Neural progenitor cell (in vitro differentiated cells): ENCODE data around the gene MGAT4A. TPM values are rescaled to one million over a fixed set of nuclear protein-coding genes. Genes with fewer than 3 reads are reported as not detected.

ENCODE experiments used
- DNase-seq: peaks from one replicate; pipeline ENCODE4 v3.0.0-alpha.2; 2016; ENCODE audit warnings: low spot score
- H2AFZ ChIP-seq: fragments of 200-600 bp; sonication (generic); replicated peaks from 2 replicates; pipeline ENCODE4 v1.6.1; 2016; ENCODE audit warnings: antibody characterized with exemption
- H3F3A ChIP-seq: fragments of 200-600 bp; sonication (generic); 2 replicates; pipeline ENCODE4 v1.6.1; 2016; ENCODE audit warnings: antibody characterized with exemption, low read depth
- H3K27ac ChIP-seq: fragments of 200-600 bp; sonication (generic); 2 replicates; pipeline ENCODE4 v1.5.1; 2016; ENCODE audit warnings: mild to moderate bottlenecking
- H3K27me3 ChIP-seq: fragments of 200-600 bp; sonication (generic); 2 replicates; pipeline ENCODE4 v1.6.1; 2016; ENCODE audit warnings: mild to moderate bottlenecking, moderate library complexity
- H3K36me3 ChIP-seq: fragments of 200-600 bp; sonication (generic); 2 replicates; pipeline ENCODE4 v1.5.1; 2016
- H3K4me1 ChIP-seq: fragments of 200-600 bp; sonication (generic); 2 replicates; pipeline ENCODE4 v1.6.1; 2016; ENCODE audit warnings: mixed run types
- H3K4me2 ChIP-seq: fragments of 200-600 bp; sonication (generic); 2 replicates; pipeline ENCODE4 v1.6.1; 2016
- H3K4me3 ChIP-seq: fragments of 200-600 bp; sonication (generic); 2 replicates; pipeline ENCODE4 v1.5.1; 2016
- H3K79me2 ChIP-seq: fragments of 200-600 bp; sonication (generic); 2 replicates; pipeline ENCODE4 v1.6.1; 2016; ENCODE audit warnings: low read depth
- H3K9ac ChIP-seq: fragments of 200-600 bp; sonication (generic); 2 replicates; pipeline ENCODE4 v1.6.1; 2016
- H3K9me3 ChIP-seq: fragments of 200-600 bp; sonication (generic); 2 replicates; pipeline ENCODE4 v1.5.1; 2016; ENCODE audit warnings: low read depth
- H4K20me1 ChIP-seq: fragments of 200-600 bp; sonication (generic); 2 replicates; pipeline ENCODE4 v1.6.1; 2016; ENCODE audit warnings: low read depth
- H3K27ac Mint-ChIP-seq: 3 replicates; pipeline ENCODE4 v1.8.0; 2021; ENCODE audit warnings: mixed read lengths
- H3K27me3 Mint-ChIP-seq: 2 replicates; pipeline ENCODE4 v1.8.0; 2022; ENCODE audit warnings: low read depth, mild to moderate bottlenecking, inconsistent platforms, moderate library complexity, mixed read lengths; ENCODE audit not compliant: insufficient read depth
- H3K36me3 Mint-ChIP-seq: 3 replicates; pipeline ENCODE4 v1.8.0; 2021; ENCODE audit warnings: mixed read lengths
- H3K4me1 Mint-ChIP-seq: 3 replicates; pipeline ENCODE4 v1.8.0; 2021; ENCODE audit warnings: mixed read lengths
- H3K4me3 Mint-ChIP-seq: 3 replicates; pipeline ENCODE4 v1.8.0; 2021; ENCODE audit warnings: mild to moderate bottlenecking, moderate library complexity, mixed read lengths
- H3K9me3 Mint-ChIP-seq: 3 replicates; pipeline ENCODE4 v1.8.0; 2020; ENCODE audit warnings: mixed read lengths
- CTCF ChIP-seq: fragments of 200-600 bp; sonication (generic); IDR thresholded peaks from 2 replicates; pipeline ENCODE4 v1.5.1; 2017; ENCODE audit warnings: antibody characterized with exemption, mild to moderate bottlenecking
- EZH2 ChIP-seq: fragments of 200-600 bp; sonication (generic); IDR thresholded peaks from 2 replicates; pipeline ENCODE4 v1.6.1; 2017; ENCODE audit warnings: antibody characterized with exemption, mild to moderate bottlenecking, moderate library complexity
- EZH2phosphoT487 ChIP-seq: fragments of 200-600 bp; sonication (generic); IDR thresholded peaks from 2 replicates; pipeline ENCODE4 v1.6.1; 2017; ENCODE audit warnings: antibody characterized with exemption
- total RNA-seq: library from RNA; depleted of rRNA; stranded (reverse); fragments of >200 nt; gene quantifications from 2 replicates; pipeline ENCODE4 v1.2.3, GENCODE V29; 2015; ENCODE audit warnings: low replicate concordance

Gene MGAT4A
- total RNA-seq, 1 donor from 2014 or later, result 8.0 TPM

DNA sequence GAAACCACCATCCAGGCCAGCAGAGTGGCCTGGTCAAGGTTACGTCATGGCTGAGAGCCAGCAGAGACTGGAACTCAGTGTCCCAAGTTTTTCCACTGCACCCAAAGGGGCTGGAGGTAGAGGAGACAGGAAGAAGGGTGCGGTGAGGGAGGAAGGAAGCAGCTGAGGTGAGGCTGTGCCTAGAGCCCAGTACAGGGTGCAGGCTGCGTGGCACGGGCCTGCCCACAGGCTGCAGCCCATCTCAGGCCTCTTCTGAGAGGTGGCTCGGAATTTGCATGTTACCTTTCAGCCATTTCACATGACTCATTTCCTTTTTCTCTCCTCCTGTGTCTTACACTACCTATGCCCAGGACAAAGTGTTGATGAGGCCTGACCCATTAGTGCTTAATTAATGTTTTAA lies 13.7 kb upstream of the MGAT4A start:
- H3K4me3 Mint-ChIP-seq, result no peak overlapping the region
- Histone ChIP-seq H3F3A (no peaks in the 10 kb centered on the region), H3K79me2 (no peaks in the 10 kb centered on the region), H4K20me1 (no peaks in the 10 kb centered on the region), H2AFZ (no peak overlapping the region), H3K27me3 (no peaks in the 10 kb centered on the region), H3K9me3 (no peaks in the 10 kb centered on the region), H3K36me3 (no peaks in the 10 kb centered on the region), H3K9ac (no peak overlapping the region), H3K4me3 (no peak overlapping the region), H3K27ac (no peak overlapping the region), H3K4me2 (no peak overlapping the region), H3K4me1 (peaks cover 5% of the 10 kb centered on the region)
- H3K9me3 Mint-ChIP-seq, result no peaks in the 10 kb centered on the region
- H3K4me1 Mint-ChIP-seq, result peaks cover 8% of the 10 kb centered on the region
- H3K27ac Mint-ChIP-seq, result no peak overlapping the region
- no peaks in the 10 kb centered on the region for H3K36me3 Mint-ChIP-seq
- TF ChIP-seq CTCF, result no peak
- TF ChIP-seq EZH2phosphoT487, result no peak
- no peak for TF ChIP-seq EZH2
- peaks cover 11% of the 10 kb centered on the region for H3K27me3 Mint-ChIP-seq
- no peak for DNase-seq

DNA sequence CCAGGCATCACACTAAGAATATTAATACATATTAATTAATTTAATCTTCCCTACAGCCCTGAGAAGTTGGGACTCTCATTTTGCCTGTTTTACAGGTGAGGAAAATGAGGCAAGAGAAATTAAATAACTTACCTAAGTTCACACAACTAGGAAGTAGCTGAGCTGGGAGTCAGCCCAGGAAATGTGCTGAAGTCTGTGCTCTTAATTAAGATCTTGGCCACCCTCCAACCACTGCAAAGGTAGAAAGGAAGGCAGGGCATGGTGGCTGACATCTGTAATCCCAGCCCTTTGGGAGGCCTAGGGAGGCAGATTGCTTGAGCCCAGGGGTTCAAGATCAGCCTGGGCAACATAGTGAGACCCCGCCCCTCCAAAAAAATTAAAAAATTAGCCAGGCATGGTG lies 12.9 kb upstream of the MGAT4A start:
- H3K4me3 Mint-ChIP-seq, result no peak overlapping the region
- peaks cover 5% of the 10 kb centered on the region for H3K4me1 ChIP-seq
- H4K20me1 ChIP-seq, result no peaks in the 10 kb centered on the region
- peaks cover 11% of the 10 kb centered on the region for H3K27me3 Mint-ChIP-seq
- TF ChIP-seq EZH2phosphoT487 (no peak), CTCF (no peak), EZH2 (no peak)
- no peak overlapping the region for H3K27ac Mint-ChIP-seq
- H2AFZ ChIP-seq, result no peak overlapping the region
- no peak overlapping the region for H3K27ac ChIP-seq
- no peaks in the 10 kb centered on the region for H3K9me3 ChIP-seq
- no peaks in the 10 kb centered on the region for H3K9me3 Mint-ChIP-seq
- H3K4me1 Mint-ChIP-seq, result peaks cover 8% of the 10 kb centered on the region
- H3K4me2 ChIP-seq, result no peak overlapping the region
- H3F3A ChIP-seq, result no peaks in the 10 kb centered on the region
- H3K79me2 ChIP-seq, result no peaks in the 10 kb centered on the region
- no peak overlapping the region for H3K9ac ChIP-seq
- DNase-seq, result no peak
- H3K27me3 ChIP-seq, result no peaks in the 10 kb centered on the region
- no peak overlapping the region for H3K4me3 ChIP-seq
- no peaks in the 10 kb centered on the region for H3K36me3 Mint-ChIP-seq
- no peaks in the 10 kb centered on the region for H3K36me3 ChIP-seq

DNA sequence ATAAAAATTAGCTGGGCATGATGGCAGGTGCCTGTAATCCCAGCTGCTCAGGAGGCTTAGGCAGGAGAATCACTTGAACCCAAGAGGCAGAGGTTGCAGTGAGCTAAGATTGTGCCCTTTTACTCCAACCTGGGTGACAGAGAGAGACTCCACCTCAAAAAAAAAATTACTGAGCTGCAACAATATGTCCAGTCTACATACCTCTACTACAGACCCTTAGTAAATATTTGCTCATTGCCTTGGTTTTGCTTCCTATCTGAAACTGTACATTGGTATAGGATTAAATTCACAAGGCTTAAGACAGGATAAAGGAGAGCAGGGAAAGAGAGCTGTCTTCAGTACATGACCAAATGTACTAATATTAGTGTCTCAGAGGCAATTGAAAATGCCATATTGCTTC lies 8.1 kb upstream of the MGAT4A start:
- Histone ChIP-seq H4K20me1 (no peaks in the 10 kb centered on the region), H3K4me2 (no peak overlapping the region), H3K4me1 (no peaks in the 10 kb centered on the region), H2AFZ (no peak overlapping the region), H3K79me2 (no peaks in the 10 kb centered on the region), H3F3A (no peaks in the 10 kb centered on the region), H3K9me3 (no peaks in the 10 kb centered on the region), H3K27me3 (peaks cover 9% of the 10 kb centered on the region), H3K4me3 (no peak overlapping the region), H3K36me3 (no peaks in the 10 kb centered on the region), H3K27ac (no peak overlapping the region), H3K9ac (no peak overlapping the region)
- Mint-ChIP-seq H3K4me3 (no peak overlapping the region), H3K9me3 (no peaks in the 10 kb centered on the region), H3K36me3 (no peaks in the 10 kb centered on the region), H3K27ac (no peak overlapping the region), H3K4me1 (no peaks in the 10 kb centered on the region), H3K27me3 (peaks cover 9% of the 10 kb centered on the region)
- DNase-seq, result no peak
- TF ChIP-seq CTCF (no peak), EZH2phosphoT487 (no peak), EZH2 (no peak)
